Measurements from ENCODE around the gene ZNF750.

DNA sequence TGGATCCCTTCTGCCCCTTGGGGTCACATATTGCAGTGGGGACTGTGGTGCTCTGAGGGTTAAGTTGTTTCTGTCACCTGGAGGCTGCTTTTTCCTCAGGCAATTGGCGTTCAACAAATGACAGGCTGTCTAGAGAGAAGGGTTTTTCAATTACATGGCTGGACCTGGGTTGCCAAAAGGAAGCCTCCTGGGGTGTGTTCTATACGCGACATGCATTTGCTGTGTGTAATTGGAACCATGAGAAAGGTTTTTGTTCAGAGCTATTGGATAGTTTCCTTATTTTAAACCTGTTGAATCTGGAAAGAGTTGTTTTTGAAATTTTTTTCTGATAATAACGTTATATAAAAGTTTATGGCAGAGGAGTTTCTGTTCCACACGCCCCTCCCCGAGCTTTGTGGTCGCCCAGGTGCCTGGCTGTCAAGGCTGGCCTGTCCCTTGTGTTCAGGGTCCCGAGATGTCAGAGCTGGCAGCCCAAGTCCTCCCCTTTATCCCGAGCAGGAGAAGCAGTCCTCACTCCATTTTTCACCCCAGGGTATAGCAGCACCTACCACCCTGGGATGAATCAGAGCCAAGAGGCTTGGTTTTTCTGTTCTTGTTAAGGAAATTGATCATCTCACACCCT is 26.1 kb upstream of the ZNF750 start:
- TF ChIP-seq, protein P1, sequence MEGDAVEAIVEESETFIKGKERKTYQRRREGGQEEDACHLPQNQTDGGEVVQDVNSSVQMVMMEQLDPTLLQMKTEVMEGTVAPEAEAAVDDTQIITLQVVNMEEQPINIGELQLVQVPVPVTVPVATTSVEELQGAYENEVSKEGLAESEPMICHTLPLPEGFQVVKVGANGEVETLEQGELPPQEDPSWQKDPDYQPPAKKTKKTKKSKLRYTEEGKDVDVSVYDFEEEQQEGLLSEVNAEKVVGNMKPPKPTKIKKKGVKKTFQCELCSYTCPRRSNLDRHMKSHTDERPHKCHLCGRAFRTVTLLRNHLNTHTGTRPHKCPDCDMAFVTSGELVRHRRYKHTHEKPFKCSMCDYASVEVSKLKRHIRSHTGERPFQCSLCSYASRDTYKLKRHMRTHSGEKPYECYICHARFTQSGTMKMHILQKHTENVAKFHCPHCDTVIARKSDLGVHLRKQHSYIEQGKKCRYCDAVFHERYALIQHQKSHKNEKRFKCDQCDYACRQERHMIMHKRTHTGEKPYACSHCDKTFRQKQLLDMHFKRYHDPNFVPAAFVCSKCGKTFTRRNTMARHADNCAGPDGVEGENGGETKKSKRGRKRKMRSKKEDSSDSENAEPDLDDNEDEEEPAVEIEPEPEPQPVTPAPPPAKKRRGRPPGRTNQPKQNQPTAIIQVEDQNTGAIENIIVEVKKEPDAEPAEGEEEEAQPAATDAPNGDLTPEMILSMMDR (optimal IDR thresholded peaks at IDR 0.05 in 1 of 3, IDR thresholded peaks at IDR 0.05 in 1 of 3, conservative IDR thresholded peaks at IDR 0.05 in 1 of 3; ENCODE audit: extremely low read depth in 1 of 3, insufficient read depth in 2 of 3, low read length in 3 of 3) = no peak
- TF ChIP-seq EZH2 (IDR thresholded peaks at IDR 0.05; ENCODE audit: low read length) = no peak

Measured in keratinocyte (primary cell).